Tibial nerve (tissue), 4 donors: ENCODE results near the gene TRIL. TPM values are rescaled to one million over a fixed set of nuclear protein-coding genes. Genes with fewer than 3 reads are reported as not detected.

ENCODE experiments used
- DNase-seq, 2 donors: peaks; one replicate each; pipeline ENCODE4 v3.0.0-alpha.2; 2019; ENCODE audit warnings: low spot score in 2 of 2
- H3K27ac ChIP-seq, 4 donors: fragments of 200-600 bp; sonication (generic) in 3 of 4; one replicate each; pipeline ENCODE4 v1.5.1; 2017 to 2019; ENCODE audit warnings: mild to moderate bottlenecking in 1 of 4
- H3K27me3 ChIP-seq, 2 donors: fragments of 200-600 bp; sonication (generic) in 1 of 2; one replicate each; pipeline versions ENCODE4 v1.5.1 to v1.6.0; 2017 to 2019
- H3K36me3 ChIP-seq, 3 donors: fragments of 200-600 bp; sonication (generic); one replicate each; pipeline ENCODE4 v1.5.1; 2018 to 2019
- H3K4me1 ChIP-seq, 4 donors: fragments of 200-600 bp; sonication (generic) in 3 of 4; one replicate each; pipeline ENCODE4 v1.5.1; 2017 to 2019
- H3K4me3 ChIP-seq, 4 donors: fragments of 200-600 bp; sonication (generic) in 3 of 4; one replicate each; pipeline ENCODE4 v1.5.1; 2017 to 2019; ENCODE audit warnings: mild to moderate bottlenecking in 1 of 4, moderate library complexity in 1 of 4
- H3K9me3 ChIP-seq, 4 donors: fragments of 200-600 bp; sonication (generic) in 3 of 4; one replicate each; pipeline ENCODE4 v1.5.1; 2017 to 2019
- EP300 ChIP-seq, 2 donors: sonication (generic); formaldehyde crosslinking; IDR thresholded peaks; one replicate each; pipeline ENCODE4 v1.6.1; 2017; ENCODE audit warnings: antibody characterized with exemption in 2 of 2, mild to moderate bottlenecking in 1 of 2
- POLR2A ChIP-seq, 2 donors: fragments of 450-650 bp; IDR thresholded peaks; one replicate each; pipeline ENCODE4 v1.6.1; 2017; ENCODE audit warnings: antibody characterized with exemption in 2 of 2, mild to moderate bottlenecking in 2 of 2, moderate library complexity in 2 of 2
- WGBS, 2 donors: methylation state at CpG; one replicate each; pipeline ENCODE4 v1.1.5; 2018; 5-methylcytosine and 5-hydroxymethylcytosine counted together
- total RNA-seq, 4 donors: library from RNA; depleted of rRNA; stranded (reverse); fragments of >200 nt; gene quantifications; one replicate each; pipeline ENCODE4 v1.1.0, GENCODE V29; 2016
- TF ChIP-seq, protein P1 (sequence below), 5 experiments: fragments of 200-600 bp in 3 of 5; fragments of 450-650 bp in 2 of 5; sonication (generic) in 3 of 5; IDR thresholded peaks; one replicate each; pipeline ENCODE4 v1.5.1; 2016 to 2019; ENCODE audit warnings: antibody characterized with exemption in 5 of 5, mild to moderate bottlenecking in 3 of 5, moderate library complexity in 2 of 5

Gene TRIL
- total RNA-seq, 4 donors from 2014 or later: 1.2 to 2.8 (median 2.4) TPM

DNA sequence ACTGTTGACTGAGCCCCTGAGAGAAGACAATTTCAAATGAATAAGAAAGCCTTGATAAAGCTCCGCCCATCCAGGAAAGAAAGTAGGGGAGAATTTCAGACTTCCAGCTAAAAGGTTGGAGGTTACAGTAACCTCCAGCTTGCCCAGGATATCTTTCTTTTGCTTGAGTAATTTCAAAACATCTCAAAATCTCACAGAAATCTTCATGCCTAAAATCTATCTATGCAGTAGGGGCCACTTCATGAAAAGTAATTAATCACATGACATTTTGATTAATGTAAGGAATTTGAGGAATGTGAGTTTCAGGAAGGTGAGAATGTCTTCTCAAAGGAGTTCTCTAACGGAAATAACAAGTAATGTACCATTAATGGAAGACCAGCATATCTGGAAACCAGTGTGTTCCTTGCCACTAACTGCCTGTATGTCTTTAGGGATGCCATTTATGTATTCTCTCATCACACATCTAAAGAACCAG lies 24.2 kb downstream of the TRIL start:
- Histone ChIP-seq H3K36me3 (no peaks in the 10 kb centered on the region), H3K4me1 (peaks cover 0 to 8% (median 0%) of the 10 kb centered on the region in 4 donors), H3K9me3 (no peaks in the 10 kb centered on the region), H3K4me3 (no peak overlapping the region), H3K27me3 (peaks cover 0 to 8% of the 10 kb centered on the region in 2 donors), H3K27ac (no peak overlapping the region)
- 60 to 69% methylated on average over 2 of the region's 2 CpGs for WGBS, 2 donors
- no peak for DNase-seq
- TF ChIP-seq, protein P1, sequence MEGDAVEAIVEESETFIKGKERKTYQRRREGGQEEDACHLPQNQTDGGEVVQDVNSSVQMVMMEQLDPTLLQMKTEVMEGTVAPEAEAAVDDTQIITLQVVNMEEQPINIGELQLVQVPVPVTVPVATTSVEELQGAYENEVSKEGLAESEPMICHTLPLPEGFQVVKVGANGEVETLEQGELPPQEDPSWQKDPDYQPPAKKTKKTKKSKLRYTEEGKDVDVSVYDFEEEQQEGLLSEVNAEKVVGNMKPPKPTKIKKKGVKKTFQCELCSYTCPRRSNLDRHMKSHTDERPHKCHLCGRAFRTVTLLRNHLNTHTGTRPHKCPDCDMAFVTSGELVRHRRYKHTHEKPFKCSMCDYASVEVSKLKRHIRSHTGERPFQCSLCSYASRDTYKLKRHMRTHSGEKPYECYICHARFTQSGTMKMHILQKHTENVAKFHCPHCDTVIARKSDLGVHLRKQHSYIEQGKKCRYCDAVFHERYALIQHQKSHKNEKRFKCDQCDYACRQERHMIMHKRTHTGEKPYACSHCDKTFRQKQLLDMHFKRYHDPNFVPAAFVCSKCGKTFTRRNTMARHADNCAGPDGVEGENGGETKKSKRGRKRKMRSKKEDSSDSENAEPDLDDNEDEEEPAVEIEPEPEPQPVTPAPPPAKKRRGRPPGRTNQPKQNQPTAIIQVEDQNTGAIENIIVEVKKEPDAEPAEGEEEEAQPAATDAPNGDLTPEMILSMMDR (IDR thresholded peaks at IDR 0.05): no peak
- TF ChIP-seq EP300 (IDR thresholded peaks at IDR 0.05) (no peak), POLR2A (IDR thresholded peaks at IDR 0.05) (no peak)

DNA sequence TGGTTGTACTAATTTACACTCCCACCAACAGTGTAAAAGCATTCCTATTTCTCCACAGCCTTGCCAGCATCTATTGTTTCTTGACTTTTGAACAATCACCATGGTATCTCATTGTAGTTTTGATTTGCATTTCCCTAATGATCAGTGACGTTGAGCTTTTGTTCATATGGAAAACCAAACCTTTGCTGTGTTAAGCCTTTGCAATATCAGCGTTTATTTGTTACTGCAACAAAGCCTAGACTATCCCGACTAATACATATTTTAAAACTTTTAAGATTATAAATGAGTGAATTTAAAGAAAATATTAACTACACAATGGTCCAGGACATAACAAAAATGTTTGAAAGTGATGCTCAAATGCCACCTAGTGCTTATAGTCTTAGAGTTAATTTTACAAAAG lies 26.6 kb downstream of the TRIL start:
- no peak for DNase-seq
- Histone ChIP-seq H3K27ac (no peak overlapping the region), H3K4me3 (no peak overlapping the region), H3K27me3 (peaks cover 0 to 8% of the 10 kb centered on the region in 2 donors), H3K9me3 (no peaks in the 10 kb centered on the region), H3K4me1 (peaks cover 0 to 18% (median 0%) of the 10 kb centered on the region in 4 donors), H3K36me3 (no peaks in the 10 kb centered on the region)
- 80 to 83% methylated on average over 3 of the region's 3 CpGs for WGBS, 2 donors
- no peak for TF ChIP-seq POLR2A (IDR thresholded peaks at IDR 0.05)
- no peak for TF ChIP-seq EP300 (IDR thresholded peaks at IDR 0.05)
- TF ChIP-seq, protein P1 (IDR thresholded peaks at IDR 0.05): no peak

DNA sequence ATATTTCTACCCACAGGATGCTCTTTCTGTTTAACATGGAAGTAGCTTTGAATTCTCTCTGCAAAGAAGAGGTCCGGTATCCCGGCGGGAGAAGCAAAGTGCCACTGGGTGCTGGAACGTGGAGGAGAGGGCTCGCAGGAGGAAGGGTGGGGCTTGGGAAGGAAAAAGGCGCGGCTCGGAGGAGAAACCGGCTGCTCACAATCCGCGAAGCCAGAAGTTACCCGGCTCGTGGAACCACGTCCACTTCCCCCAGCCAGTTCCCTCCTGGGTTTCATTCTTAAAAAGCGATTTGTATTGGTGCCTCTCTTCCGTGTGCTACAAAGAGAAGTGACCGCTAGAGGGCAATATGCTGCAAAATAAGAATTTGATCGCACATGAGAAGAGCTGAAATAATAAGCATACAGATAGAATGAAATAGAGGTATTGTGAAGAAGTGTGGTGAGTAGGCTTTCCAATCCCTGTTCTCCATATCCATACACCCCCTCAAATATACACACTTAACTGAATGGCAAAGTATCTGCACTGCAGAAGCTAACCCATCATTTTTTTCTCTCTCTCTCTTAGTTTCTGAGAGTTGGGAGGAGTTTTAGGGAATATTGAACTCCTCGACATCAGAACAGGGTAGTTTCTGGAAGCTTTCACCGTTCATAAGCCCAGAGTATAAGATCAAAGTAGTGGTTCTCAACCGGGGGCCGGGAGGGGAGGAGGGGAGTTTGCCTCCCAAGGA lies 31.1 kb downstream of the TRIL start:
- Histone ChIP-seq H3K9me3 (no peaks in the 10 kb centered on the region), H3K4me3 (peak overlapping the region; percentile 25 to 57 (median 42)), H3K4me1 (peaks cover 0 to 27% (median 3%) of the 10 kb centered on the region in 4 donors), H3K27me3 (no peaks in the 10 kb centered on the region), H3K27ac (peak overlapping the region in 2 of 4 donors; percentile 28 to 62), H3K36me3 (no peaks in the 10 kb centered on the region)
- no peak for TF ChIP-seq POLR2A (IDR thresholded peaks at IDR 0.05)
- TF ChIP-seq EP300 (IDR thresholded peaks at IDR 0.05): peak in 1 of 2 donors; percentile 57
- TF ChIP-seq, protein P1 (IDR thresholded peaks at IDR 0.05): peak; percentile 73 to 86 (median 80)
- 2 to 3% methylated on average over 22 of the region's 22 CpGs for WGBS, 2 donors
- DNase-seq: peak; percentile 31 to 90

DNA sequence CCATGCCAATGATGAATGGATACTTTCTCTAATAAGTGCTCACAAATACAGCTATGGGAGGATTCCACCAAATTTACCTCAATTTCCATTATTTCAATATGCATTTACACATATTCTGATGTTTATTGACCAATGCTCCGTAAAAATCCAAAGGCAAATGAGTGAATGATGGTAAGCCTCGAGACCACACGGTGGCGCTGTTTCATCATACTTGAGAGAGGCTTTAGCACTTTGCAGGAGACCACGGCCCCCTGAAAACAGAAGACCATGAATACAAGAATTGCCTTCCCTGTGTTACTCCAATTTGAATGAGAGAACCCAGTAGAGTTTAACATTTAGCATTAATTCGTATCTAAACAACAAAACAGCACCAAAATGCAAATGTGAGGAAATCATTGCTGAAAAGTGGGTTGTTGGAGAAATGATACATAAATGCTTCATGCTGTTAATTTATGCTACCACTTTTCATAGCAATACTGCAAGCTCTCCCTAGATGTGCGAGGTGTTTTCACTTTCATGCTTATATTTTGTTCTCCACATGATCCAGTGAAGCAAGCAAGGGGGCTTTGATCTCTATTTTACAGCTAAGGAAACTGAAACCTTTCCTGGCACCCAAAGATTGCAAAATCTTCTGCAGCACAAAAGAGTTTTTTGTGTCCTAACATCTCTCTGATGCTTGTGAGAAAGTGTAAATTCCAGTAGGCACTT lies 35.4 kb downstream of the TRIL start:
- Histone ChIP-seq H3K4me1 (peaks cover 0 to 44% (median 4%) of the 10 kb centered on the region in 4 donors), H3K36me3 (no peaks in the 10 kb centered on the region), H3K27ac (no peak overlapping the region), H3K27me3 (no peaks in the 10 kb centered on the region), H3K9me3 (no peaks in the 10 kb centered on the region), H3K4me3 (no peak overlapping the region)
- no peak for TF ChIP-seq POLR2A (IDR thresholded peaks at IDR 0.05)
- TF ChIP-seq, protein P1 (IDR thresholded peaks at IDR 0.05): peak; percentile 73 to 87 (median 81)
- DNase-seq: peak; percentile 63 to 85
- 12 to 14% methylated on average over 7 of the region's 7 CpGs for WGBS, 2 donors

DNA sequence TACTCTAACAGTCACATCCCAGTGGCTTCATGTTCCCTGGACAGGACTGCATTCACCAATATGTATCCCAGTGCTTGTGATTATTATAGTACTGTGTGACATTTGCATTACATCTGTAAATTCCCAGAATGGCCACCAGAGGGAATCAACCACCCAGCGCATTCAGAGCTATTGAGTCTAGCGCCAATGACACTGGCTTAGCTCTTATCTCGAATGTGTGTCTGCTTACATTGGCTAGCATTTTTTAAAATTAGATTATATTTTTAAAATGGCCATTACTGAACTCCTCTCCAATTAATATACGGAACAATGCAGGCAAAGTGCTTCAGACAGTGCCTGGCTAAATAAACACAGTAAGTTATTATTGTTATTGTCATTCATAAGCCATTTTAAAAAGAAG lies 36.3 kb downstream of the TRIL start:
- H3K27ac ChIP-seq: no peak overlapping the region
- TF ChIP-seq EP300 (IDR thresholded peaks at IDR 0.05) (no peak), POLR2A (IDR thresholded peaks at IDR 0.05) (no peak)
- TF ChIP-seq, protein P1 (IDR thresholded peaks at IDR 0.05): peak; percentile 82 to 93 (median 85)
- DNase-seq: peak in 1 of 2 donors; percentile 69
- 3% methylated on average over 4 of the region's 4 CpGs for WGBS, 2 donors
- no peaks in the 10 kb centered on the region for H3K9me3 ChIP-seq
- H3K27me3 ChIP-seq: no peaks in the 10 kb centered on the region
- no peak overlapping the region for H3K4me3 ChIP-seq
- H3K4me1 ChIP-seq: peaks cover 0 to 37% (median 4%) of the 10 kb centered on the region in 4 donors
- H3K36me3 ChIP-seq: no peaks in the 10 kb centered on the region
